Mammary epithelial cell (primary cell): ENCODE results near the gene CTAGE8.
"Not testable (repeated sequence)": the region's sequence is repeated elsewhere in the genome, so short reads cannot be mapped to it uniquely, and the experiment has no call there.

Source experiments
- EZH2 ChIP-seq: IDR thresholded peaks from 2 replicates; pipeline ENCODE4 v1.6.1; 2012; ENCODE audit warnings: low read length, inconsistent platforms, borderline replicate concordance
- TF ChIP-seq, protein P1 (sequence below), 2 donors: IDR thresholded peaks in 1 of 2; conservative IDR thresholded peaks in 1 of 2; 2 replicates each; pipeline ENCODE4 v1.5.1; 2011 to 2012; ENCODE audit warnings: inconsistent platforms in 2 of 2, low read length in 2 of 2, mild to moderate bottlenecking in 2 of 2, control low read depth in 1 of 2, low read depth in 1 of 2; ENCODE audit not compliant: insufficient read depth in 1 of 2; ENCODE audit errors: extremely low read depth in 1 of 2

- TF ChIP-seq, protein P1, sequence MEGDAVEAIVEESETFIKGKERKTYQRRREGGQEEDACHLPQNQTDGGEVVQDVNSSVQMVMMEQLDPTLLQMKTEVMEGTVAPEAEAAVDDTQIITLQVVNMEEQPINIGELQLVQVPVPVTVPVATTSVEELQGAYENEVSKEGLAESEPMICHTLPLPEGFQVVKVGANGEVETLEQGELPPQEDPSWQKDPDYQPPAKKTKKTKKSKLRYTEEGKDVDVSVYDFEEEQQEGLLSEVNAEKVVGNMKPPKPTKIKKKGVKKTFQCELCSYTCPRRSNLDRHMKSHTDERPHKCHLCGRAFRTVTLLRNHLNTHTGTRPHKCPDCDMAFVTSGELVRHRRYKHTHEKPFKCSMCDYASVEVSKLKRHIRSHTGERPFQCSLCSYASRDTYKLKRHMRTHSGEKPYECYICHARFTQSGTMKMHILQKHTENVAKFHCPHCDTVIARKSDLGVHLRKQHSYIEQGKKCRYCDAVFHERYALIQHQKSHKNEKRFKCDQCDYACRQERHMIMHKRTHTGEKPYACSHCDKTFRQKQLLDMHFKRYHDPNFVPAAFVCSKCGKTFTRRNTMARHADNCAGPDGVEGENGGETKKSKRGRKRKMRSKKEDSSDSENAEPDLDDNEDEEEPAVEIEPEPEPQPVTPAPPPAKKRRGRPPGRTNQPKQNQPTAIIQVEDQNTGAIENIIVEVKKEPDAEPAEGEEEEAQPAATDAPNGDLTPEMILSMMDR (conservative IDR thresholded peaks at IDR 0.05 in 1 of 2, IDR thresholded peaks at IDR 0.05 in 1 of 2; ENCODE audit: extremely low read depth in 1 of 2, insufficient read depth in 1 of 2, low read depth in 1 of 2, low read length in 2 of 2) = not testable (repeated sequence)
- not testable (repeated sequence) for TF ChIP-seq EZH2
Observed at GRCh38 chr7:144219149-144219548, 49.9 kb downstream of the CTAGE8 start.
